ENCODE measurements around the gene CLPTM1.

GRCh38 chr19:44942067-44942571 is 13.1 kb upstream of the CLPTM1 start, which contains the start of gene APOC4:
- TF ChIP-seq EZH2phosphoT487 (IDR thresholded peaks at IDR 0.05; ENCODE audit: unreplicated experiment), result no peak
- no peak for TF ChIP-seq REST (IDR thresholded peaks at IDR 0.05; ENCODE audit: unreplicated experiment)
- no peak for TF ChIP-seq CTCF (conservative IDR thresholded peaks at IDR 0.05; ENCODE audit: low read depth in 2 of 2)
- TF ChIP-seq POLR2AphosphoS5 (IDR thresholded peaks at IDR 0.05; ENCODE audit: low read depth), result no peak
- no peak for TF ChIP-seq JUNB (IDR thresholded peaks at IDR 0.05; ENCODE audit: unreplicated experiment)
- TF ChIP-seq ETS1 (IDR thresholded peaks at IDR 0.05), result no peak
- TF ChIP-seq EZH2 (IDR thresholded peaks at IDR 0.05; ENCODE audit: low read depth, unreplicated experiment), result no peak
- no peak for TF ChIP-seq ZNF114 (CRISPR knock-in tag; IDR thresholded peaks at IDR 0.05)
- TF ChIP-seq CREB1 (CRISPR knock-in tag; IDR thresholded peaks at IDR 0.05; ENCODE audit: low read depth), result no peak
- TF ChIP-seq NANOG (IDR thresholded peaks at IDR 0.05; ENCODE audit: borderline replicate concordance), result no peak

Measured in GM23338 (cell line).